H1 (cell line): Measurements from ENCODE around the gene GALNT7. TPM values are rescaled to one million over a fixed set of nuclear protein-coding genes. Genes with fewer than 3 reads are reported as not detected.
A peak's percentile ranks its signal among the peaks of the same experiment; 100 is the strongest.

ENCODE experiments used
- CTCF ChIA-PET: fragments of 300-600 bp; sonication (Branson Sonifier 250); formaldehyde crosslinking; loops from one replicate; lab custom pipeline; 2021; ENCODE audit not compliant: partially characterized antibody; lab: Charles Lee
- POLR2A ChIA-PET: fragments of 300-600 bp; sonication (Branson Sonifier 250); formaldehyde crosslinking; loops from one replicate; lab custom pipeline; 2021; ENCODE audit warnings: inconsistent platforms; ENCODE audit not compliant: partially characterized antibody; lab: Charles Lee
- DNase-seq, 2 experiments: peaks; one replicate each; pipeline versions ENCODE4 v3.0.0 to v3.0.0-alpha.2; 2010 to 2022; ENCODE audit warnings: low spot score in 2 of 2, low read depth in 1 of 2, mixed read lengths in 1 of 2
- FAIRE-seq: peaks from 2 replicates; lab custom pipeline; 2011; peaks lifted over from hg19 to GRCh38; lab: Jason Lieb, UNC
- H2AFZ ChIP-seq: 2 replicates; pipeline ENCODE4 v1.8.1; 2012; ENCODE audit warnings: low read length, inconsistent platforms
- H2AK5ac ChIP-seq: 2 replicates; pipeline ENCODE4 v1.6.1; 2013; ENCODE audit warnings: low read depth, low read length
- H2BK120ac ChIP-seq: replicated peaks from 2 replicates; pipeline ENCODE3; 2013; ENCODE audit warnings: low read depth, low read length, inconsistent platforms
- H2BK12ac ChIP-seq: 2 replicates; pipeline ENCODE4 v1.6.1; 2013; ENCODE audit warnings: low read depth, low read length
- H2BK15ac ChIP-seq: 2 replicates; pipeline ENCODE4 v1.6.1; 2013; ENCODE audit warnings: low read length
- H2BK20ac ChIP-seq: 2 replicates; pipeline ENCODE4 v1.6.1; 2013; ENCODE audit warnings: low read length
- H2BK5ac ChIP-seq: 2 replicates; pipeline ENCODE4 v1.6.1; 2013; ENCODE audit warnings: low read depth, low read length
- H3K14ac ChIP-seq: 2 replicates; pipeline ENCODE4 v1.6.1; 2013; ENCODE audit warnings: inconsistent platforms; ENCODE audit not compliant: insufficient read length
- H3K18ac ChIP-seq: 2 replicates; pipeline ENCODE4 v1.6.1; 2013; ENCODE audit warnings: low read length; ENCODE audit errors: extremely low read depth
- H3K23ac ChIP-seq: 2 replicates; pipeline ENCODE4 v1.6.1; 2013; ENCODE audit warnings: inconsistent platforms; ENCODE audit not compliant: insufficient read length
- H3K23me2 ChIP-seq: 2 replicates; pipeline ENCODE4 v1.6.1; 2013; ENCODE audit warnings: low read depth, low read length
- H3K27ac ChIP-seq: 2 replicates; pipeline ENCODE4 v1.6.1; 2011; ENCODE audit warnings: low read depth, low read length, inconsistent platforms
- H3K27me3 ChIP-seq, 4 experiments: replicated peaks in 1 of 4; 1 replicate in 1 of 4; 2 replicates in 3 of 4; pipeline versions ENCODE4 v1.6.1 to v1.8.1; 2011 to 2013; ENCODE audit warnings: low read length in 3 of 4, mild to moderate bottlenecking in 3 of 4, inconsistent platforms in 2 of 4, mixed read lengths in 2 of 4, moderate library complexity in 1 of 4; ENCODE audit not compliant: control insufficient read depth in 3 of 4, insufficient read depth in 3 of 4; ENCODE audit errors: extremely low read depth in 1 of 4
- H3K36me3 ChIP-seq, 4 experiments: 2 replicates each; pipeline versions ENCODE4 v1.6.1 to v1.8.1; 2011 to 2013; ENCODE audit warnings: mild to moderate bottlenecking in 4 of 4, low read length in 3 of 4, moderate library complexity in 2 of 4, control low read depth in 1 of 4, inconsistent platforms in 1 of 4; ENCODE audit not compliant: insufficient read depth in 4 of 4, control insufficient read depth in 2 of 4
- H3K4ac ChIP-seq: replicated peaks from 2 replicates; pipeline ENCODE3; 2013; ENCODE audit warnings: low read length, low read depth, mixed read lengths, inconsistent platforms; ENCODE audit not compliant: insufficient read length
- H3K4me1 ChIP-seq, 4 experiments: replicated peaks in 1 of 4; 1 replicate in 1 of 4; 2 replicates in 3 of 4; pipeline versions ENCODE4 v1.6.1 to v1.8.1; 2011 to 2013; ENCODE audit warnings: low read length in 3 of 4, inconsistent platforms in 2 of 4, mixed read lengths in 1 of 4; ENCODE audit not compliant: insufficient read depth in 4 of 4, control insufficient read depth in 3 of 4
- H3K4me2 ChIP-seq, 2 experiments: 2 replicates each; pipeline versions ENCODE4 v1.6.1 to v1.8.1; 2011 to 2013; ENCODE audit warnings: low read depth in 2 of 2, low read length in 2 of 2, control low read depth in 1 of 2, inconsistent platforms in 1 of 2, mild to moderate bottlenecking in 1 of 2; ENCODE audit not compliant: insufficient read depth in 1 of 2
- H3K4me3 ChIP-seq, 4 experiments: fragments of 200-600, 300-600 bp in 1 of 4; sonication (generic), shearing (Covaris generic), sonication (Bioruptor Twin) in 1 of 4; 2 replicates each; pipeline versions ENCODE4 v1.5.1 to v1.8.1; 2011 to 2016; ENCODE audit warnings: low read length in 4 of 4, low read depth in 3 of 4, control low read depth in 2 of 4, inconsistent platforms in 2 of 4, mild to moderate bottlenecking in 2 of 4, mixed read lengths in 1 of 4, moderate library complexity in 1 of 4; ENCODE audit not compliant: insufficient read depth in 2 of 4; ENCODE audit errors: extremely low read depth in 1 of 4
- H3K56ac ChIP-seq: replicated peaks from 2 replicates; pipeline ENCODE3; 2013; ENCODE audit warnings: low read depth, mild to moderate bottlenecking, mixed read lengths, low read length, inconsistent platforms; ENCODE audit not compliant: insufficient read length
- H3K79me1 ChIP-seq: 2 replicates; pipeline ENCODE4 v1.6.1; 2013; ENCODE audit warnings: low read depth, low read length, control low read depth
- H3K79me2 ChIP-seq, 2 experiments: 2 replicates each; pipeline versions ENCODE4 v1.6.1 to v1.8.1; 2012 to 2013; ENCODE audit warnings: low read length in 2 of 2, mild to moderate bottlenecking in 2 of 2, inconsistent platforms in 1 of 2; ENCODE audit not compliant: insufficient read depth in 2 of 2, control insufficient read depth in 1 of 2
- H3K9ac ChIP-seq, 4 experiments: replicated peaks in 1 of 4; 1 replicate in 1 of 4; 2 replicates in 3 of 4; pipeline versions ENCODE4 v1.6.1 to v1.8.1; 2011 to 2013; ENCODE audit warnings: low read depth in 3 of 4, low read length in 3 of 4, control low read depth in 2 of 4, mild to moderate bottlenecking in 2 of 4, moderate library complexity in 2 of 4, inconsistent platforms in 1 of 4; ENCODE audit errors: extremely low read depth in 1 of 4
- H3K9me3 ChIP-seq, 2 experiments: 2 replicates each; pipeline versions ENCODE4 v1.6.1 to v1.8.1; 2012 to 2013; ENCODE audit warnings: mild to moderate bottlenecking in 2 of 2, moderate library complexity in 2 of 2, control low read depth in 1 of 2, inconsistent platforms in 1 of 2, low read depth in 1 of 2, low read length in 1 of 2, mixed read lengths in 1 of 2; ENCODE audit not compliant: insufficient read depth in 2 of 2
- H4K20me1 ChIP-seq, 2 experiments: replicated peaks in 1 of 2; 2 replicates each; pipeline versions ENCODE3 to v1.8.1; 2011 to 2013; ENCODE audit warnings: inconsistent platforms in 2 of 2, low read length in 2 of 2, mild to moderate bottlenecking in 1 of 2; ENCODE audit not compliant: insufficient read depth in 2 of 2, control insufficient read depth in 1 of 2
- H4K5ac ChIP-seq: 2 replicates; pipeline ENCODE4 v1.6.1; 2013; ENCODE audit warnings: low read length, low read depth, mixed read lengths, inconsistent platforms; ENCODE audit not compliant: insufficient read length
- H4K8ac ChIP-seq: 2 replicates; pipeline ENCODE4 v1.8.0; 2013; ENCODE audit warnings: mild to moderate bottlenecking, moderate library complexity, low read length, inconsistent platforms; ENCODE audit not compliant: insufficient read depth; ENCODE audit errors: extremely low read depth
- H4K91ac ChIP-seq: replicated peaks from 2 replicates; pipeline ENCODE3; 2013; ENCODE audit warnings: low read length, mixed read lengths, inconsistent platforms; ENCODE audit not compliant: insufficient read length
- CHD2 ChIP-seq: IDR thresholded peaks from 2 replicates; pipeline ENCODE4 v1.6.1; 2012; ENCODE audit warnings: low read length, improper control_type of control experiment
- POLR2A ChIP-seq, 2 experiments: IDR thresholded peaks; 1 replicate in 1 of 2; 2 replicates in 1 of 2; pipeline ENCODE4 v1.6.1; 2011; ENCODE audit warnings: low read depth in 2 of 2, low read length in 2 of 2, mild to moderate bottlenecking in 2 of 2; ENCODE audit errors: control extremely low read depth in 1 of 2
- SAP30 ChIP-seq: fragments of 300-600 bp; sonication (generic); IDR thresholded peaks from 2 replicates; pipeline ENCODE4 v1.7.1; 2012; ENCODE audit warnings: low read length, moderate library complexity, mild to moderate bottlenecking, inconsistent platforms; ENCODE audit not compliant: insufficient read depth, insufficient replicate concordance
- whole genome bisulfite sequencing, 2 experiments: shearing (Covaris generic) in 1 of 2; methylation state at CpG; one replicate each; pipeline versions ENCODE4 v1.1.6 to v1.1.7; 2013 to 2015; ENCODE audit warnings: low lambda C conversion rate in 2 of 2, mixed read lengths in 2 of 2, inconsistent platforms in 1 of 2, low coverage in 1 of 2, missing lambda C conversion rate in 1 of 2; ENCODE audit not compliant: insufficient replicate concordance in 2 of 2, insufficient coverage in 1 of 2, insufficient read length in 1 of 2; ENCODE audit errors: extremely low coverage in 1 of 2, missing lambda C conversion rate in 1 of 2; 5-methylcytosine and 5-hydroxymethylcytosine counted together
- polyA plus RNA-seq, 7 experiments: library from polyadenylated mRNA; depleted of rRNA in 3 of 7; stranded (reverse) in 5 of 7; unstranded in 2 of 7; fragments of >200 nt in 5 of 7; fragments of 200-250 nt in 2 of 7; gene quantifications; 1 replicate in 5 of 7; 2 replicates in 1 of 7; 4 replicates in 1 of 7; pipeline versions ENCODE4 v1.2.1 to v1.2.3, GENCODE V29; 2011 to 2013; ENCODE audit warnings: missing spikeins in 2 of 7, mixed read lengths in 2 of 7
- total RNA-seq: library from RNA; stranded (reverse); fragmentation: NEBNext Ultra II Directional; extraction: Animal tissue kit (Norgen Biotek cat#: 25700); gene quantifications from 2 replicates; pipeline ENCODE4 v1.2.1, GENCODE V29; 2021

GALNT7 gene
- total and polyA plus RNA-seq, 2 of the 8 experiments (the other 6 are each of a cell fraction or from before 2014, with no cell fraction given): 22.4 to 85.5 TPM

- Histone ChIP-seq H3K14ac (no peak overlapping the region), H3K4me2 (peak overlapping the region; percentile 32 to 43; a peak in 3 of 4 replicates), H2AK5ac (no peak overlapping the region), H3K9ac (no peak overlapping the region), H2BK20ac (no peak overlapping the region), H2BK120ac (no peak overlapping the region), H2AFZ (no peak overlapping the region), H3K9me3 (no peaks in the 10 kb centered on the region), H4K5ac (no peak overlapping the region), H3K4me1 (peaks cover 1 to 30% (median 17%) of the 10 kb centered on the region in 4 experiments), H3K36me3 (peaks cover 0 to 3% (median 0%) of the 10 kb centered on the region in 4 experiments; a peak in 1 of 8 replicates), H2BK15ac (no peak overlapping the region), H3K56ac (no peak overlapping the region), H3K18ac (no peak overlapping the region), H2BK12ac (no peak overlapping the region), H3K79me1 (peaks cover 9% of the 10 kb centered on the region), H3K23me2 (no peaks in the 10 kb centered on the region), H3K79me2 (peaks cover 6 to 85% of the 10 kb centered on the region in 2 experiments), H3K4ac (no peak overlapping the region), H3K4me3 (peak overlapping the region in 1 of 4 experiments; percentile 13; a peak in 1 of 8 replicates), H3K27me3 (no peaks in the 10 kb centered on the region; a peak in 1 of 7 replicates), H4K8ac (no peak overlapping the region), H2BK5ac (no peak overlapping the region), H4K20me1 (peaks cover 2 to 5% of the 10 kb centered on the region in 2 experiments), H3K27ac (no peak overlapping the region), H4K91ac (no peak overlapping the region), H3K23ac (no peak overlapping the region)
- CTCF ChIA-PET: interaction anchor here (0.7 to 2.7 kb wide), 9 partner anchors 11 to 234 kb away, joined by 3 to 13 read pairs (median 3); no protein-coding TSS in a partner anchor
- no peak for TF ChIP-seq SAP30
- TF ChIP-seq CHD2: no peak
- 0 out of 3 replicates have a peak, but pooled peaks of 1 of the 2 experiments have one; percentile 26 for TF ChIP-seq POLR2A (IDR thresholded peaks at IDR 0.05; ENCODE audit: control extremely low read depth in 1 of 2, low read depth in 2 of 2, low read length in 2 of 2)
- FAIRE-seq (no peak), DNase-seq (no peak)
- 26% methylated on average over 3 of the region's 3 CpGs; no CpG with 5 or more reads in 1 of the 2 experiments for WGBS, 2 experiments
- POLR2A ChIA-PET: interaction anchor here (1.0 kb wide), 1 partner anchor 88 kb away, joined by 3 read pairs; the partner anchor contains the start of gene HMGB2
Measured at GRCh38 chr4:173246719-173247118, 78.1 kb downstream of the GALNT7 start.
